BE2C (cell line): ENCODE data around the gene NDUFA11.

Experiments used
- DNase-seq: peaks from one replicate; pipeline ENCODE4 v3.0.0-alpha.2; 2020
- H3K27me3 ChIP-seq: fragments of 250-450 bp; sonication (Bioruptor Pico); 2 replicates; pipeline ENCODE4 v1.5.1; 2020; ENCODE audit warnings: mild to moderate bottlenecking
- H3K36me3 ChIP-seq: fragments of 250-450 bp; sonication (Bioruptor Pico); 2 replicates; pipeline ENCODE4 v1.5.1; 2020; ENCODE audit warnings: mild to moderate bottlenecking
- H3K4me1 ChIP-seq: fragments of 250-450 bp; sonication (Bioruptor Pico); 2 replicates; pipeline ENCODE4 v1.5.1; 2020
- H3K4me3 ChIP-seq: 2 replicates; pipeline ENCODE4 v1.5.1; 2011; ENCODE audit warnings: low read depth, low read length
- H3K9me3 ChIP-seq: fragments of 250-450 bp; sonication (Bioruptor Pico); 2 replicates; pipeline ENCODE4 v1.5.1; 2020
- TF ChIP-seq, protein P1 (sequence below): IDR thresholded peaks from 2 replicates; pipeline ENCODE4 v1.5.1; 2012; ENCODE audit warnings: mild to moderate bottlenecking, low read depth, low read length

Gene NDUFA11

DNA sequence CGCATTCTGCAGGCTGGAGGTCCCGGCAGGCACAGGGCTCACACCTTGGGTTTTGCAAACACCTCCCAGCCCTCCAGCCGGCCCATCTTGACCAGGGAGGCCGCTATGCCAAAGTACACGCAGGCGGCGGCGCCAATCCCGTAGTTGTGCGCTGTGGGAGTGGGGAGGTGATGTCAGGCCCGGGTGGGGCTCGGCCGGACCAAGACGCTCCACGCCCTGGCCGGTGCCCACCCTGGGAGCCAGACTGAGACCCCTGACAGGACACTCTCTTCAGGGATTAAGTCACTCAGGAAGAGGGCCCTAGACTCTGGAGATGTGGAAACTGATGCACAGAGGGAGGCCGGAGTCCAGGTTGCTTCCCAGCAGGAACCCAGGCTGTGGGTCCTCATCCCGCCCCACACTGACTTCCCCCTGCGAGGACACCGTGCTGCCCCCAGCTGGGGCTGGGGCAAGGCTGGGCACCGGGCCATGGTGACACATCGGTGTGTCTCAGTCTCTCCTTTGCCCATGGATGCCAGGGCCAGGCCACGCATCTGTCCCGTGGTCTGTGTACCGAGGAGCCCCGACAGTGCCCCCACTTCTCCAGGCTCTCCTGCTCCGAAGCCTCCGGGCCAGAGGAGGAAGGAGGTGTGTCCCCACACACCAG, 8.8 kb downstream of the NDUFA11 start:
- H3K36me3 ChIP-seq = peaks cover 17% of the 10 kb centered on the region
- DNase-seq = no peak
- peak overlapping the region; percentile 28 for H3K4me3 ChIP-seq
- TF ChIP-seq, protein P1, sequence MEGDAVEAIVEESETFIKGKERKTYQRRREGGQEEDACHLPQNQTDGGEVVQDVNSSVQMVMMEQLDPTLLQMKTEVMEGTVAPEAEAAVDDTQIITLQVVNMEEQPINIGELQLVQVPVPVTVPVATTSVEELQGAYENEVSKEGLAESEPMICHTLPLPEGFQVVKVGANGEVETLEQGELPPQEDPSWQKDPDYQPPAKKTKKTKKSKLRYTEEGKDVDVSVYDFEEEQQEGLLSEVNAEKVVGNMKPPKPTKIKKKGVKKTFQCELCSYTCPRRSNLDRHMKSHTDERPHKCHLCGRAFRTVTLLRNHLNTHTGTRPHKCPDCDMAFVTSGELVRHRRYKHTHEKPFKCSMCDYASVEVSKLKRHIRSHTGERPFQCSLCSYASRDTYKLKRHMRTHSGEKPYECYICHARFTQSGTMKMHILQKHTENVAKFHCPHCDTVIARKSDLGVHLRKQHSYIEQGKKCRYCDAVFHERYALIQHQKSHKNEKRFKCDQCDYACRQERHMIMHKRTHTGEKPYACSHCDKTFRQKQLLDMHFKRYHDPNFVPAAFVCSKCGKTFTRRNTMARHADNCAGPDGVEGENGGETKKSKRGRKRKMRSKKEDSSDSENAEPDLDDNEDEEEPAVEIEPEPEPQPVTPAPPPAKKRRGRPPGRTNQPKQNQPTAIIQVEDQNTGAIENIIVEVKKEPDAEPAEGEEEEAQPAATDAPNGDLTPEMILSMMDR = no peak
- H3K4me1 ChIP-seq = peaks cover 31% of the 10 kb centered on the region
- no peaks in the 10 kb centered on the region for H3K9me3 ChIP-seq
- H3K27me3 ChIP-seq = peaks cover 6% of the 10 kb centered on the region

DNA sequence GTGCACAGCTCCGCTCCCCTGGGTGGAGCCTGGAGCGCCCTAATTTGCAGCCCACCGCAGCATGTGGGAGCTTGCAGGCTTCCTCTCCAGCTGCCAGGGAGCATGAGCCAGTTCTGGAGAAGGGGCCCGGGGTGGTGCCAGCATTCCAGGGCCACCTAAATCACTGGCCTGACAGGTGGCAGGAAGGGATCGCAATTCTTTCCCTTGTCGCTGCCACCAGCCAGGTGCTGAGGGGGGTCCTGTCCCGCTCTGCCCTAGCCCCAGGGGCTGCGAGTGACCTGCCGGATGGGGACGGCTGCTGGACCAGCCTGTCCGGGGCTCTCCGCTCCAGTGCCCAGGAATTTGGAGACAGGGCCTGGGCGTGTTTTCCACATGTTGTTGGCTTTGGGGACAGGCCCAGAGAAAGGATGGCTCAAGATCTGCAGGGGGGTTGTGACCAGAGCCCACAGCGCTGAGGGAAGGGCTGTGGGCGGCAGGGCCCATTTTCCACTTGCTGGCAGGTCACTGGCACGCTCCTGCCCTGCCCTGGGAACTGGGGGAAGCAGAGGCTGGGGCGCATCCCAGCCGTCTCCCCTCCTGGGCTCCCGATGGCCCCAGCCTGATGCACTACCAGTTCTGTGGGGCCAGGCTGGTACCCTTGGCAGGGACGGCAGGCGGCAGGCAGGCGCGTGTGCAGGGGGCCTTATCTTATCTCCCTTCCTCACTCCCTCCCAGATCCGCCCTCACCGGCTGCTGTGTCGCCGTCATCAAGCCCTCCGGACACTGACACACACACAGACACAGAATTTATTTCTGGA, 9.5 kb downstream of the NDUFA11 start:
- H3K36me3 ChIP-seq = peaks cover 17% of the 10 kb centered on the region

DNA sequence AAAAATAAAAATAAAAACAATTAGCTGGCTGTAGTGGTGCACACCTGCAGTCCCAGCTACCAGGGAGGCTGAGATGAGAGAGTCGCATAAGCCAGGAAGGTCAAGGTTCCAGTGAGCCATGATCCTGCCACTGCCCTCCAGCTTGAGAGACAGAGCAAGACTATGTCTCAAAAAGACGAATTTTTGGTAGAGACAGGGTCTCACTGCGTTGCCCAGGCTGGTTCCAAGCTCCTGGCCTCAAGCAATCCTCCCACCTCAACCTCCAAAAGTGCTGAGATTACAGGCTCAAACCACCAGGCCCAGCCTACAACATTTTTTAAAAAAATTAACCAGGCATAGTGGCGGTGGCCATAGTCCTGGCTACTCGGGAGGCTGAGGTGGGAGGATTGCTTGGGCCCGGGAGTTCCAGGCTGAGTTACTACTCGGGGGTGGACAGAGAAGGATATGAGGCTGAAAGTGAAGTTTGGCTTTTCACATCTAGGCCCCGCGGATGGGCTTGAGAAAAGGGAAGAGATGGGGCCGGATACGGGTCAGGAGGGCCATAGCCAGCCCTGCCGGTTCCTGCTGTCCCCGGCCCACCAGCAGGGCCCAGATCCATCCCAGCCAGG, 10.2 kb downstream of the NDUFA11 start:
- Histone ChIP-seq H3K9me3 (no peaks in the 10 kb centered on the region), H3K36me3 (peaks cover 17% of the 10 kb centered on the region), H3K4me1 (peaks cover 31% of the 10 kb centered on the region), H3K4me3 (no peak overlapping the region), H3K27me3 (peaks cover 11% of the 10 kb centered on the region)
- no peak for DNase-seq
- TF ChIP-seq, protein P1 = no peak

More for the DNA sequence above, 9.5 kb downstream of the NDUFA11 start:
- Histone ChIP-seq H3K4me3 (peak overlapping the region; percentile 28), H3K27me3 (peaks cover 11% of the 10 kb centered on the region), H3K4me1 (peaks cover 31% of the 10 kb centered on the region), H3K9me3 (no peaks in the 10 kb centered on the region)
- peak; percentile 85 for DNase-seq
- TF ChIP-seq, protein P1 = no peak

DNA sequence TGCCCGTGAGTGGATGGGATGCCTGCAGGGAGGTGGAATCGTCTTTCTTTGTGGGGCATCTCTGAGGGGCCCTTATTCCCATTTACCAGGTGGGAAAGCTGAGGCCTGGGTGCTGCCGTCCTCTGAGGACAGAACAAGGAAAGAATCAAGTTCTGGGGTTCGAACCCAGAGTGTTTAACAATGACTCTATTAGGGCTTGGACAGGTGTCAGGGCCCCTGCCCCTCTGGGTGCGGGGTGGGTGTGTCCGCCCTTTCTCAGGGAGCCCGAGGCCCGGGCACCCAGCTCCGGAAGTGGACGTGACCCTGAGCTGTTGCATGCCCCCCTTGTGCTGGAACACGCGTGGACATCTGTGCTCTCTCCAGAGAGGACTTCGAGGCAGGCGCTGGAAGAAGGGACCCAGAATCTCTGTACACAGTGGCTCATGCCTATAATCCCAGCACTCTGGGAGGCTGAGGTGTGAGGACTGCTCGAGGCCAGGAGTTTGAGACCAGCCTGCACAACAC, 10.8 kb downstream of the NDUFA11 start:
- peaks cover 11% of the 10 kb centered on the region for H3K27me3 ChIP-seq
- H3K4me1 ChIP-seq = peaks cover 31% of the 10 kb centered on the region
- TF ChIP-seq, protein P1 = no peak
- no peak for DNase-seq
- no peaks in the 10 kb centered on the region for H3K9me3 ChIP-seq
- H3K36me3 ChIP-seq = peaks cover 17% of the 10 kb centered on the region
- H3K4me3 ChIP-seq = no peak overlapping the region

DNA sequence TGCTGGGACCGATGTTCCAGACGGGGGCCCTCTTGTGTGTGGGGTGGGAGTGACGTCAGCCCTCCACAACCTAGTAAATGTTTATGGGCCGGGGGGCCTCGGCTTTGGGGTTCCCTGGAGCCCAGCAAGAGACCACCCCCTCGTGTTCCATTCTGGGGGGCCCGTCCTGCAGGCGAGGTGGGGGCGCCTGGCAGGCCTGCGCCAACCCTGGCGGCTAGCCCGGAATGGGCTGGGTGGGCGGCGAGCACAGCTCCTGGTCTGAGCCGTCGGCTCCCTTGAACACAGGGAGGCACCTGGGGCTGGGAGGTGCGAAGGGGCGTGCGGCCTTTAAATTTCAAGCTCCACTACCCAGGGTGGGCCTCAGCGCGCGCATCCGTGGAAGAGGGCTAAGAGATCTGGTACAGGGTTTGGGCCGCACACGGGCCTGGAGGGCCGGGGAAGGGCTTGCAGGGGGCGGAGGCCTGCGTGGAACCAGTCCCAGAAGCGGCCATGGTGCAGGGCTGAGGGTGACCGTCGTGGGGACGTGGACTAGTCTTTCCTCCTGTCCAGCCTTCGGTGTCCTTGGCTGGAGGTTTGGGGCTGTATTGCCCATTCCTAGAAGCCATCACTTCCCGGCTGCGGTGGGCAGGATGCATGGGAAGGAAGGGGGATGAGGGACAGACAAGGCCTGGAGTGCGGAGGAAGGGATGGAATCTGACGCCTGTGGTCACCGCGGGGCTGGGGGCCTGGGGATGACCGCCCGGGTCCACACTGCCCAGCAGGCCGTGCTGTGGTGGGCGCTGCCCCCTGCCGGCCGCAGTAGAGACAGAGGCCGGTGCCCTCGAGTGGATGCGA, 11.4 kb downstream of the NDUFA11 start:
- TF ChIP-seq, protein P1 = peak; percentile 74
- peaks cover 11% of the 10 kb centered on the region for H3K27me3 ChIP-seq
- peaks cover 17% of the 10 kb centered on the region for H3K36me3 ChIP-seq
- H3K9me3 ChIP-seq = no peaks in the 10 kb centered on the region
- H3K4me3 ChIP-seq = no peak overlapping the region
- peak; percentile 66 for DNase-seq
- peaks cover 31% of the 10 kb centered on the region for H3K4me1 ChIP-seq
